SHP77 treated with DMSO at 0.1 percent for 48 hours (cell line): ENCODE results near the gene INTS15.
"Not testable (repeated sequence)": the region's sequence is repeated elsewhere in the genome, so short reads cannot be mapped to it uniquely, and the experiment has no call there.

Experiments
- DNase-seq: peaks from one replicate; lab custom pipeline; 2025; lab: John Stamatoyannopoulos, UW

Gene INTS15

GRCh38 chr7:6589829-6590644 lies at the start of gene INTS15:
Gene INTS15 (plus strand): TSS chr7:6590021. CDS start chr7:6590284, 263 bp downstream.
- peak; percentile 18 for DNase-seq

- DNase-seq, result no peak
Measured at GRCh38 chr7:6542368-6542767, 47.5 kb upstream of the INTS15 start.

GRCh38 chr7:6545398-6546126 lies 44.3 kb upstream of the INTS15 start:
- no peak for DNase-seq

- DNase-seq, result no peak
Measured at GRCh38 chr7:6546498-6547251, 43.1 kb upstream of the INTS15 start.

- DNase-seq, result no peak
Measured at GRCh38 chr7:6547400-6547799, 42.4 kb upstream of the INTS15 start.

GRCh38 chr7:6551016-6551511 lies 38.8 kb upstream of the INTS15 start, which contains the start of gene GRID2IP:
Gene GRID2IP (minus strand): TSS chr7:6551461. CDS start chr7:6551436, 25 bp downstream.
- DNase-seq, result no peak

- DNase-seq, result no peak
Measured at GRCh38 chr7:6553448-6554044, 36.3 kb upstream of the INTS15 start.

- no peak for DNase-seq
Measured at GRCh38 chr7:6554848-6555247, 35.0 kb upstream of the INTS15 start.

- no peak for DNase-seq
Measured at GRCh38 chr7:6556196-6556595, 33.6 kb upstream of the INTS15 start.

- no peak for DNase-seq
Measured at GRCh38 chr7:6558837-6559236, 31.0 kb upstream of the INTS15 start.

GRCh38 chr7:6559896-6560295 lies 29.9 kb upstream of the INTS15 start:
- DNase-seq, result no peak

- no peak for DNase-seq
Measured at GRCh38 chr7:6562106-6562505, 27.7 kb upstream of the INTS15 start.

- no peak for DNase-seq
Measured at GRCh38 chr7:6563936-6564770, 25.7 kb upstream of the INTS15 start.

- no peak for DNase-seq
Measured at GRCh38 chr7:6565655-6566054, 24.2 kb upstream of the INTS15 start.

- DNase-seq, result no peak
Measured at GRCh38 chr7:6567886-6568285, 21.9 kb upstream of the INTS15 start.

- no peak for DNase-seq
Measured at GRCh38 chr7:6571160-6571779, 18.6 kb upstream of the INTS15 start.

GRCh38 chr7:6575281-6576023 lies 14.4 kb upstream of the INTS15 start:
- no peak for DNase-seq

- no peak for DNase-seq
Measured at GRCh38 chr7:6576024-6576866, 13.6 kb upstream of the INTS15 start.

- not testable (repeated sequence) for DNase-seq
Measured at GRCh38 chr7:6576867-6577368, 12.9 kb upstream of the INTS15 start.
